LoVo (cell line): ENCODE measurements around the gene TIMM23B.
"Not testable (repeated sequence)": the region's sequence is repeated elsewhere in the genome, so short reads cannot be mapped to it uniquely, and the experiment has no call there.

ENCODE experiments used
- DNase-seq: peaks from one replicate; pipeline ENCODE4 v3.0.0-alpha.2; 2016; ENCODE audit warnings: low spot score

Gene TIMM23B, protein sequence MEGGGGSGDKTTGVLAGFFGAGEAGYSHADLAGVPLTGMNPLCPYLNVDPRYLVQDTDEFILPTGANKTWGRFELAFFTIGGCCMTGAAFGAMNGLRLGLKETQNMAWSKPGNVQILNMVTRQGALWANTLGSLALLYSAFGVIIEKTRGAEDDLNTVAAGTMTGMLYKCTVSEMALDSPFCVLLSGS

DNA sequence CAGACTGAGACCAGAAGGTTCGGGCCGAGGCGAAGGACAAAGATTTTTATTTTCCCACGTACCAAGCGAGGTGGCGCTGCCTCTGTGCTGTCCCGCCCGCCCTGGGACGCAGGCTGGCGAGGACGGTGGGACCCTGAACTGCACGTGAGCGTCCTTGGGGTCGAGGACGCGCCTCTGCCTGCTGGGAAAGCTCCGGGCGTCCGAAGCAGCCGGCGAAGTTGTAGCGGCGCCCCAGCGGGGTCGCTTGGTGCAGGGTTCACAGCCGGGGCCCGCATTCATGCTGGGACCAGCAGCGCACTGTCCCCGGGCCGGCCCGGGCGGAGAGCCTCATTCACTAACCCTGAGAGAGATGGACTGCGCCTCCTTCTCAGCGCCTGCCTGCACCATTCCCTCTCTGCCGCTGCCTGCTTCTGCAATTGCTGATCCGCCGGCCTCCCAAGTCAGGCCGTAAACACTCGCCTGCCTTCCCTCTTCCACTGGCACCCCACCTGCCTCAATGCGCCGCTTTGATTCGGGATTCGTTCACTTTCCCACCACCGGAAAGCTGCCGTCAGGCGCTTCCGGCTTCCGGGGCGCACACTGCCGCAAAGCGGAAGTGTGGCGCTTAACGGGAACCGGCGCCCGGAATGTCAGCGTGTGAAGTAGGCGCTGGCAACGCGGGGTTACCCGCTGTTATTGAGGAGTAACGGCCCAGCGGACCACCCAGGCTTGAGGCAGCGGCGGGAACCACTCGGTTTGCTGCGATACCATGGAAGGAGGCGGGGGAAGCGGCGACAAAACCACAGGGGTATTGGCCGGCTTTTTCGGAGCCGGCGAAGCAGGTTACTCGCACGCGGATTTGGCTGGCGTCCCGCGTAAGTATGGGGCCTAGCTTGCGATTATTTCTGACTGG is at the start of gene TIMM23B, which contains the start of gene PARG:
Gene TIMM23B, plus strand, starts transcription at position 607 of the 892 bp plus-strand sequence. Its CDS starts 142 bp downstream, at position 749.
Gene PARG, minus strand, starts transcription at position 581 of the 892 bp plus-strand sequence. Its CDS starts 302 bp downstream, at position 279.
- peak; percentile 76 for DNase-seq

DNA sequence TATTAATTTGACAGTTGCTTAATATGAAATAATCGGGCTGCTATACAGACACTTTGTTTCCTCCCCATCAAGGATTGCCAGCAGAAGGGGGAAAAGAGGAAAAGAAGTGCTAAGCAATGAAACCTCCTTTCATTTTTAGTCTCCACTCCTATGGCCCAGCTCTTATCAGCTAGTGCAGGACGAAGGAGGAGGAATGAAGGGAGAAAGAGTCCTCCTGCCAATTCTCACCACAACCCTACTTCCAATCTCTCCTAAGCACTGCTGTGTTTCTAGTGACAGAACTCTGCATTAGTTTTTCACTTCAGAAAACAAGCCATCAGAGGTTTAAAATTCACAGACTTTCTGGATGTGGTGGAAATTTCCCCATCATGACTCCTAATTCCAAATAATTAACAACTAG is 41.9 kb upstream of the TIMM23B start:
- DNase-seq = not testable (repeated sequence)

DNA sequence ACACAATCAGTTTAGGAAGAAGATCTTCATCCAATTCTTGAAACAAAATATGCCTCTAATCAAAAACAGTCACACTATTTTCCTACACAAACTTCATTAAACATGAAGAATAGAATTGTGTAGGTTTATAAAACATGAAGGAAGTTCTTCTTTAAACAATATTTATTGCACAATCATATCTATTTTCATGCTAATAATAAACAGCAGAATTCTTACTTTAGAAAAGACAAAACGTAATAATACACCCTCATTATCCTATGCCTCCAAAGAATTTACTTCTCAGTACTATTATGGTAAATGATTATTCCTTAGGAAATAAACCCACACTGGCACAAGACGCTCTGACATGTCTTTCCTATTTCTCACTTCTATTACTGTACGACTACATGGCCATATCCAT is 41.4 kb upstream of the TIMM23B start:
- DNase-seq = not testable (repeated sequence)

DNA sequence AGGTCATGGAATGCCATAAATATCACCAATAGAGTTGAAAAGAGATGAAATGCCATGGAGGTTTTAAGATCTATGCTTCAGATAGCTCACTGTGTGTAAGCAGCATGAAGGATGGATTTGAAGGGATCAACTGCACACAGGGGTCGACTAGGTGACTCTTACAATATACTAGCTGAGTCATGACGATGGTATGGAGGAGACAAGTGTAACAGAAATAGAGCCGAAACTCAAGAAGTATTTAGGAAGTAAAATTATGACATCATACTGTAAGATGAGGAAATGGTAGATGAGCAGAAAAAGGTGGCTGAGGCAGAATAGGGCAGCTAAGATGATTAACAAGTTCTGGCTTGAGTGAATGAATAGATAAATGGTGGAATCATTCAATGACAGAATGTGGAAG is 38.0 kb upstream of the TIMM23B start:
- DNase-seq = not testable (repeated sequence)

DNA sequence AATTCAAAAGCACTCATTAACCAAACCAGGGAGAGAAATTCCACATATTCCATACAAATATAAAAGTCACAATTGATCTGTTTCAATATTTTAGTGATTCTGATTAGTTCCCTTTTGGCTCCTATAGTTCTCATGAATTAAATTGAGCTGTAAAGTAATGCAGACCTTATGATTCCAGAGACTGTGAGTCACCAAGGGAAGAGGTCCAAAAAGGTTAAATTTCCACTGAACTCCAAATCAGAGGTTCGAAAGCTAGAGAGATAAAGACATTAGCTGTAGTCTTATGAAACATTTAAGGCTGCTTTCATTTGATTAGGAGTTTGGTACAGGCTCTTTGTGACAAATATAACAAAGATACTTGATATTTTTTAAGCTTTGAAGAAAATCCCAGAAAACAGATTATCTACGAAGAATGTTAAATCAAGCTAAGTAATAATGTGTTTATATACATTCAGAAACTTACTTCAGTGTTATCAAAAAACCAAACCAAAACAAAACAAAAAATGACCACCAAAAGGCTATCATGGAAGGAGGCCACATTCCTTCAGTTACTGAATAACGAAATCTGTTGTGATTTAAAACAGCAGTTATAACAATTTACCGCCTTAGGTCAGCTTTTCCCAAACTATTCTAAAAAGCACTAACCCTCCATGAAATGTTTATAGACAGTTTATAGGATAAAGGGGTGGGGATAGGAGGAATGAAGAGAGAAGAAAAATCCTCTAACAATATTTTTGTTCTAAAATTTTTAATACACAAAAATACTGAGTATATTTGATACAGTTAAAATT is 33.4 kb upstream of the TIMM23B start:
- DNase-seq = not testable (repeated sequence)

DNA sequence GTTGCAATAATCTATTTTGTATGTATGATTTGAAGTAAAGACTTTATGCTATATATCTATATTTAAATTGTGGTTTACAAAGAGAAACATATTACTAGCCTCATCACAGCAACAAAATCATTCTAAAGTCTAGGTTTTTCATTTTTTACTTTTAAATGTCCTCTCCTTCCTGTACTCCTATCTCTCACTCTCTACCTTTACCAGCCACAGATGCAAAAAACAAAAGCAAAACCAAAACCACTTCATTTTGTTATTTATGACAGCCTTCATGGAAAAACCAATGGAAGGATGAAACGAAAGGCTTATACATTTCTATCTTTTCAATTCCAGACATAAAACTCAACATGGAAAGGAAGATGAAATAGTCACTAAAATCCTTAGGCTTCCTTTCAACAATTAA is 31.6 kb upstream of the TIMM23B start:
- DNase-seq = not testable (repeated sequence)

DNA sequence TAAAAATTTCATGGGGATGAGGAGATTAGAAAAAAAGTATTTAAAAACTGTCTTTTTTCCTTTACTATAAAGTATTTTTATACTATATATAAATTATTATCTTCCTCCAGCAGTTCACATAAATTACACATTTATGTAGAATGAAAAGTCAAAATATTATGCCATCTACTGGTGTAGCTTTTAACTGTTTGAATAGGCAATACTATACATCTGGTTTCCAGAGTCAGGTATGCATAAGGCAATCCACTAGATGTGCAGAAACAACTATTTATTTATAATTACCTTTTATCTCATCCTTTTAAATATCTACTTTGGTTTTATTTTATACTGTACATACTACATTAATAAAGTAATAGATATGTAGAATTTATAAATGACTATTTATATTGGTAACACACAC is 25.4 kb upstream of the TIMM23B start:
- DNase-seq = not testable (repeated sequence)

DNA sequence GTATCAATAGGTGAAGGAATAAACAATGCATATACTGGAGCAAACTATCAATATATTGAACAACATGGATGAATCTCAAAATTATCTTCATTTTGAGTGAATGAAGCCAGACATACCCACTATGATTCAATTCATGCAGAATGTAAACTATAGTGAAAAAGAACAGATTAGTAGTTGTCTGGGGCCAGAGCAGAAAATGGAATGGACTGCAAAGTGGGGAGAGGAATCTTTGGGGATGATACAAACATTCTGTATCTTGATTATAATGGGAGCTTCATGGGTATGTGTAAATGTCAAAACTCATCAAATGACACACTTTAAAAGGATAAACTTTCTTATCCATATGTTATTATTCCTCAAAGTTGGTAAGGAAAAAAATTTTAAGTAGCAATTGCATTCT is 23.9 kb upstream of the TIMM23B start:
- not testable (repeated sequence) for DNase-seq

DNA sequence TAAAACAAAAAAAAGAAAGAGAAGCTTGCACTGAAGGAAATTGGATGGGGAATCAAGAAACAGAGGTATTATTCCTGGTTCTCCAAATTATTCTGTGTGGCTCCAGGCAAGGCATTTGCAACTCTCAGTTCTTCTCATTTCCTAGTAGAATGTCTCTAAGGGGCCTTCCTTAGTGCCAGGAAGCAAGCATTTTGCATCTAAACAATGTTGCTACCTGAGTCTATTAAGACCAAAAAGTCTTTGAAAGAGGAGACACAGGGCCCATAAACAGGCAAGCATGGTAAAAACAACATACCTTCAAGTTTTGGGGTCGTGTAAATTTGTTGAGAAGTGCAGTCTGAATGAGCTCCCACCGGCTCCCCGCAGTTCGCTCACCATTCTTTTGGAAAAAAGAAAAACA is 19.8 kb upstream of the TIMM23B start:
- DNase-seq = not testable (repeated sequence)

DNA sequence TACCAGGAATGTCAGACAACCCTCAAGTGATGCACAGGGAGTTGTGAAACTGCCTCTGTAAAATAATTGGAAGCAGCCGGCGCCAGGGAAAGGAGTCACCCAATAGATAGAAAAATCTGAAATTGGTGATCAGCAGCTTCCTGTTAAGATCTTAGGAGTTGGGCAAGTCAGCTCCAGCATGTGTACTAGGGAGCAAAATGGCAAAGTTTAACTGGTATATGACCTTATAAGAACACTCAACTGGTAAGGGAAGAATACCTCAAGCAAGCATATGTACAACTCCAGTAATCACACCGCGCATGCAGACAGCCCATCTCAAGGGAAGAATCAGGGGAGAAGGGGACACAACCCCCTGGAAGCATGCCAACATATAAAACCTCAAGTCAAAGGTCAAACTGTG is 18.3 kb upstream of the TIMM23B start:
- not testable (repeated sequence) for DNase-seq

DNA sequence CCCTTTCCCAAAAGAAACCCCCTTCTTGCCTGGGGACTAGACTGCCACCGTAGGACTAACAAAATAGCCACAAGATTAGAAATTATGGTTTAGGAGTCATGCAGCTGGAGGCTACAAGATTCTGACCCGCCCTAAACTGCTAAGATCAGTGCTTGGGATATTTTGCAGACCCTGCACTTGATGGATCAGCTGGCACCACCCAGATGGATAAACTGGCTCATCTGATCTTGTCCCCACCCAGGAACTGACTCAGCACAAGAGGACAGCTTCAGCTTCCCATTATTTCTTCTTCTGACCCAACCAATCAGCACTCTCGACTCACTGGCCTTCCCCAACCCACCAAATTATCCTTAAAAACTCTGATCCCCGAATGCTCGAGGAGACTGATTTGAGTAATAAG is 10.6 kb upstream of the TIMM23B start:
- DNase-seq = not testable (repeated sequence)

DNA sequence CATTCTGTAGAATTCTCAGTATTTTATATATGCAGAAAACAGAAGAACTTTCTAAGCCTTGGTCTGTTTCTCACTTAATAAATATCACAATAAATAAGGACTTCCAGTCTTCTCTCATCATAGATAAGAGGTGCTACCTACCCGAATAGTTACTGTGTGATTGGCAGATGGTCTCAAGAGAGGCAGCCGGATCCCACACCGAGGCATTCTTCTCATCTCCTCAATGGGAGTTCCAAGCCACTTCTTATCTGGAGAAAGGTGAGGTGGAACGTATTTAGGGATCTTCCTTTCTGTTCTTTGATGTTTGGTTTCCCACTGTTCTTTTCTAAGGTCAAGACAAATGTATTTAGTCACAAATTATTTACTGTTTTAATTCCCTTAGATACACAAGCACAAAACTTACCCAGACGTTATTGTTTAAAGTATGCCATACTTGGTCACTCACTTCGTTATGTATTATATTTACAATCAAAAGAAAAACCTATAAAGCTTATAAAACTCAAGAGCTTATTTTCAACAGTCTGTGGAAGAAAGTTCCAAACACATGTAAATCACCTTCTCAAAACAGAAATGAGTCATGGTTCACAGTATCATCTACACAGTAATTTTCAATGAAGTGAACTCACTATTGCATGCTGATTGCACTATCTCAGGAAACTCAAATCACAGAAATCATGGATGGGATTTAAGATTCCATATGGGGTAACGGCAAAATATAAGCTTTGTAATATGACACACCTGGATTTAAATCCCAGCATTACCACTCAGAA is 9.7 kb upstream of the TIMM23B start:
- not testable (repeated sequence) for DNase-seq

DNA sequence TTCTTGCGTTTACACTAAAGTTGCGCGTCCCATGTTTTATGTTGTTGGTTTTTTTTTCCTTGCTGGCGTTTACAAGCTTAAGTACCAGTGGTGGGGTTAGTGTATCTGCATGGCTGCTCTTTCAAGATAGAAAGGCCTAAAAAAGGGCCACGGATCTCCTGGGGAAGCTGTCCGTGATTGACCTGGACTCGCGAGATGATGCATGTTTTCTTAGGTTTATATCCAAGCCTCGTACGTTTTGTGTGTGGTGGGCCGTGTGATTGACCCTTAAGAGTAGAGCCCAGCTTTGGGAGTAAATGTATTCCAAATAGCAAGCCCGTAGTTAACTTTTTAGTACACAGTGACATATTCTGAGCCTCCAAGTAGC is 469 bp downstream of the TIMM23B start:
- not testable (repeated sequence) for DNase-seq

DNA sequence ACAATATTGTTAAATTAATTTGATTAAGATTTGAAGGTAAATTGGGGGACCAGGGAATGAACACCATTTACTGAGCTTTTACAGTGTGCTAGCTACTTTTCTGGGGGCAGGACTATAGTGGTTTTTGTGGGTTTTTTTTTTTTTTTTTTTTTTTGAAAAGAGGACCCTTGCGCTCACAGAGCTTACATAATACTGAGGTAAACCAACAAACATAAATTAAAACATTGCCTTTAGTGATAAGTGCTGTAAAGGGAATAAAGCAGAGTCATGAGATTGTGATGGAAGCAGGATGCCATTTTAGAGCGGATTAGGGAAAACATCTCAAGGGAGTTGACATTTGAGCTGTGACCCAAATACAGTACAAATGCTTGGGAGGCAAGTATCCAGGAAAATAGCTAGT is 1.8 kb downstream of the TIMM23B start:
- not testable (repeated sequence) for DNase-seq

DNA sequence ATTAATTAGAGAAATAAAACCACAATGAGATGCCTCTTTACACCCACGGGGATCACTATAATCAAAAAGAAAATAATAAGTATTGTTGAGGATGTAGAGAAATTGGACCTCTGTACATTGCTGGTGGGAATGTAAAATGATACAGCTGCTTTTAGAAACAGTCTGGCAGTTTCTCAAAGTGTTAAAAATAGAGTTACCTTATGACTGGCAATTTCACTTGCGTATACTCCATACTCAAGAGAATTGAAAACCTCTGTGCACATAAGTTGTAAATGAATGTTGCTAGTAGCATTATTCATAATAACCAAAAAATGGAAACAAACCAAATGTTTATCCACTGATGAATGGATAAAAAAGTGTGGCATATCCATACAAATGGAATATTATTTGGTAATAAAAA is 6.3 kb downstream of the TIMM23B start:
- DNase-seq = not testable (repeated sequence)

DNA sequence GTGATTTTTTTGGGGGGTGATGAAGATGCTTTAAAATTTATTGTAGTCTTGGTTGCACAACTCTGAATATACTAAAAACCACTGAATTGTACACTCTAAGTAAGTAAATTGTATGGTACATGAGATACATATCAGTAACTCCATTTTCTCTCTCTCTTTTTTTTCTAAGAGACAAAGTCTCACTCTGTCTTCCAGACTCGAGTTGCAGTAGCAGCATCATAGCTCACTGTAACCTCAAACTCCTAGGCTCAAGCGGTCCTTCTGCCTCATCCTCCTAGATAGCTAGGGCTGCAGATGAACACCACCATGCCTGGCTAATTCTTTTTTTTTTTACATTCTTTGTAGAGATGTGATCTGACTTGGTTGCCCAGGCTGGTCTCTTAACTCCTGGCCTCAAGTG is 6.9 kb downstream of the TIMM23B start:
- DNase-seq = not testable (repeated sequence)

DNA sequence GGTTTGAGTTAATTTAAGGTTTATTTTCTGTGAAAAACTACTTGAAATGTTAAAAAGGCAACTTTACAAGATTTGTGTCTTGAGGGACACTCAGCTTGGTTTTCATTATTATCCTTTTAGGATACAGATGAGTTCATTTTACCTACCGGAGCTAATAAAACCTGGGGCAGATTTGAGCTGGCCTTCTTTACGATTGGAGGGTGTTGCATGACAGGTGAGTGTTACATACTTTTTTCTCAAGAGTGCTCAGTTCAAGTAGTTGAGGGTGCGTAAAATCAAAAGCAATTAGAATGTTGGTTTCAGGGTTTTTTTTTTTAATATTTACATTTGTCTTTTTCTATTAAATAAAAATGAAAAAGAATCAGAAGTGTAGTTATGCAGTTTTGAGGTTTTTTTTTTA is 10.2 kb downstream of the TIMM23B start:
- DNase-seq = not testable (repeated sequence)

DNA sequence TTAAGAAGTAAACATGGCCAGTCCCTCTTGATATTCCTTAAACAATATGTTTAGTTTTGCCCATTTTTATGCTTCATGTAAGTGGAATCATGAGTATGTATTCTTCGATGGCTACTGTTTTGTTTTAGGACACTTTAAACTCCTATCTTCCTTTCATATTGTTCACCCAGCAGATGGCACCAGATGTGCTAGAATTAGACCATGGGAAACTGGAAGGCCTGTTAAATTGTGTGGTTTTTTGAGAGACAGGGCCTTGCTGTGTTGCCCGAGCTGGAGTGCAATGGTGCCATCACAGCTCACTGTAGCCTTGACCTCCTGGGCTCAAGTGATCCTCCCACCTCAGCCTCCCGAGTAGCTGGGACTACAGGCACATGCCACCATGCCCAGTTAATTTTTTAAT is 11.3 kb downstream of the TIMM23B start:
- not testable (repeated sequence) for DNase-seq

DNA sequence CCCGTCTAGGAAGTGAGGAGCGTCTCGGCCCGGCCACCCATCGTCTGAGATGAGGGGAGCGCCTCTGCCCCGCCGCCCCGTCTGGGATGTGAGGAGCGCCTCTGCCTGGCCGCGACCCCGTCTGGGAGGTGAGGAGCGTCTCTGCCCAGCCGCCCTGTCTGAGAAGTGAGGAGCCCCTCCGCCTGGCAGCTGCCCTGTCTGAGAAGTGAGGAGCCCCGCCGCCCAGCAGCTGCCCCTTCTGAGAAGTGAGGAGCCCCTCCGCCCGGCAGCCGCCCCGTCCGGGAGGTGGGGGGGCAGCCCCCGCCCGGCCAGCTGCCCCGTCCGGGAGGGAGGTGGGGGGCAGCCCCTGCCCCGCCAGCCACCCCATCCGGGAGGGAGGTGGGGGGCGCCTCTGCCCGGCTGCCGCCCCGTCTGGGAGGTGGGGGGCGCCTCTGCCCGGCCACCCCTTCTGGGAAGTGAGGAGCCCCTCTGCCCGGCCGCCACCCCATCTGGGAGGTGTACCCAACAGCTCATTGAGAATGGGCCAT is 28.5 kb downstream of the TIMM23B start:
- DNase-seq = not testable (repeated sequence)

DNA sequence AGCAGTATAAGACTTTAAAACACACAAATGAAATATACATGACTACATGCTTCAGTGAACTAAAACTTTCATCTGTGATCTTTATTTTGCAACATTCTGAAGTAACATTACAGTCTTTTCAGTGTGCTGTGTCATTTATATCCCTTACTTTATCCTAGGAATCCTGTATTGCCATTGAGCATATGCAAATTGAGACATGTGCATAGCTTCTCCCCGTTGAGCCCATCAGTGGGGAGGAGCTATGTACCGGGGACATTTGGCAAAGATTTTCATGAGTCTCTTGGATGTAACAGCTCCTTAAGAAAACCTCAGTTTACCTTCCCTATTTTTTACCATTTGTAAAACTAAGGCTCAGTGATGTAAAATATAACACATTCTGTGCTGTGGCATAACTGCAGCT is 29.6 kb downstream of the TIMM23B start:
- not testable (repeated sequence) for DNase-seq

DNA sequence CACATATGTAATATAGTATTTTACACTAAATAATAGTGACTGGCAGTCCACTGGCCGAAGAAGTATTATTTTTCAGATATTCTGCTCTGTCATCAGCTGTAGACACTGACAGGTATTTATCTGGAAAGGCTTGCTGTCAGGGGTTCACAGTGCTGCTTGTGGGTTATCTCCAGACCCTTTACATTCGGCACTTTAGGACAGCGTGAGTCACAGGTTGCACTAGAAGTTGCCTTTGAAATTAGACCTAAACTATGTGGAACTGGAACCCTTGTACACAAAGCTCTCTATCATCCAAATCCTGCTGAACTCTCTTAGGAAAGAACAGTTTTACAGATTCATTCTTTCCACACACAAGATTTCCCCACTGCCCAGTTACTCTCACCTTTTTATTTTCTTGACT is 30.2 kb downstream of the TIMM23B start:
- not testable (repeated sequence) for DNase-seq
